ENCODE data around the gene MT1M. TPM values are rescaled to one million over a fixed set of nuclear protein-coding genes. Genes with fewer than 3 reads are reported as not detected.

MT1M gene
- total and polyA plus RNA-seq, 10 of the 15 experiments (the other 5 are each of a cell fraction or from before 2014, with no cell fraction given), result not detected

GRCh38 chr16:56672761-56673536, 40.5 kb downstream of the MT1M start:
- H3K79me2 ChIP-seq (ENCODE audit: control insufficient read depth, insufficient read depth, low read length), result no peaks in the 10 kb centered on the region
- ChIA-PET POLR2A (interaction anchor here (0.6 kb wide), 1 partner anchor 25 kb away, joined by 3 read pairs; no protein-coding TSS in a partner anchor), RAD21 (ENCODE audit: unreplicated experiment) (interaction anchor here (1.2 to 2.5 kb wide), 2 partner anchors 20 to 29 kb away, joined by 4 to 11 read pairs; no protein-coding TSS in a partner anchor), SMC1A (ENCODE audit: uncharacterized antibody, unreplicated experiment) (interaction anchor here (1.0 to 1.5 kb wide), 3 partner anchors 28 to 30 kb away, joined by 4 to 7 read pairs (median 5); no protein-coding TSS in a partner anchor), CTCF (interaction anchor here (1.1 to 2.6 kb wide), 2 partner anchors 29 to 69 kb away, joined by 6 to 28 read pairs; no protein-coding TSS in a partner anchor)
- H4K20me1 ChIP-seq (ENCODE audit: control insufficient read depth, insufficient read depth), result no peaks in the 10 kb centered on the region
- no peaks in the 10 kb centered on the region for H3K9me3 ChIP-seq (replicated peaks; ENCODE audit: control insufficient read depth, insufficient read depth, low read length)
- H3K27ac ChIP-seq (ENCODE audit: control insufficient read depth, insufficient read depth), result no peak overlapping the region
- DNase-seq (ENCODE audit: low read depth, low spot score), result no peak
- no peak overlapping the region for H3K4me3 ChIP-seq
- FAIRE-seq, result no peak
- no peak for ATAC-seq
- no peaks in the 10 kb centered on the region for H3K4me1 ChIP-seq (ENCODE audit: control insufficient read depth, insufficient read depth, low read length)
- WGBS (ENCODE audit: insufficient coverage, insufficient replicate concordance, low lambda C conversion rate, missing lambda C conversion rate), result 55% methylated on average over 11 of the region's 11 CpGs
- H3K27me3 ChIP-seq (replicated peaks in 1 of 2; ENCODE audit: control insufficient read depth in 2 of 2, insufficient read depth in 2 of 2, low read length in 1 of 2), result peaks cover 11 to 17% of the 10 kb centered on the region in 2 experiments
- no peak overlapping the region for H2AFZ ChIP-seq (ENCODE audit: control insufficient read depth, low read depth, low read length)
- H3K9ac ChIP-seq (ENCODE audit: control insufficient read depth, insufficient read depth, low read length), result no peak overlapping the region
- in situ Hi-C loops (cut with MboI), result no loop called here
- no peak overlapping the region for H3K4me2 ChIP-seq (ENCODE audit: control insufficient read depth, insufficient read depth)
- H3K36me3 ChIP-seq (ENCODE audit: control insufficient read depth in 2 of 2, insufficient read depth in 2 of 2, low read length in 1 of 2), result no peaks in the 10 kb centered on the region
- BruUV-seq (replicated peaks), result no TSS peak
- intact Hi-C loops (cut with micrococcal nuclease; ENCODE audit: unreplicated experiment), result no loop called here
- TF ChIP-seq REST (IDR thresholded peaks at IDR 0.05; ENCODE audit: low read depth, low read length) (no peak), ZNF274 (IDR thresholded peaks at IDR 0.05; ENCODE audit: insufficient read depth, insufficient read length) (no peak), GATAD2B (conservative IDR thresholded peaks at IDR 0.05; ENCODE audit: low read depth) (no peak), ZNF622 (IDR thresholded peaks at IDR 0.05) (no peak), RBBP5 (conservative IDR thresholded peaks at IDR 0.05) (no peak), STAT1 (conservative IDR thresholded peaks at IDR 0.05) (no peak), PAX5 (IDR thresholded peaks at IDR 0.05; ENCODE audit: borderline replicate concordance, low read depth, low read length) (no peak), ASH2L (IDR thresholded peaks at IDR 0.05; ENCODE audit: borderline replicate concordance, low read depth) (no peak), MYC (IDR thresholded peaks at IDR 0.05; ENCODE audit: insufficient read depth, insufficient read length, insufficient replicate concordance, low read length, severe bottlenecking) (no peak), BACH1 (IDR thresholded peaks at IDR 0.05; ENCODE audit: borderline replicate concordance) (no peak), MLLT1 (IDR thresholded peaks at IDR 0.05) (no peak), MXI1 (IDR thresholded peaks at IDR 0.05; ENCODE audit: low read depth, low read length) (no peak), PML (IDR thresholded peaks at IDR 0.05; ENCODE audit: low read length) (no peak)
- TF ChIP-seq, protein P1, sequence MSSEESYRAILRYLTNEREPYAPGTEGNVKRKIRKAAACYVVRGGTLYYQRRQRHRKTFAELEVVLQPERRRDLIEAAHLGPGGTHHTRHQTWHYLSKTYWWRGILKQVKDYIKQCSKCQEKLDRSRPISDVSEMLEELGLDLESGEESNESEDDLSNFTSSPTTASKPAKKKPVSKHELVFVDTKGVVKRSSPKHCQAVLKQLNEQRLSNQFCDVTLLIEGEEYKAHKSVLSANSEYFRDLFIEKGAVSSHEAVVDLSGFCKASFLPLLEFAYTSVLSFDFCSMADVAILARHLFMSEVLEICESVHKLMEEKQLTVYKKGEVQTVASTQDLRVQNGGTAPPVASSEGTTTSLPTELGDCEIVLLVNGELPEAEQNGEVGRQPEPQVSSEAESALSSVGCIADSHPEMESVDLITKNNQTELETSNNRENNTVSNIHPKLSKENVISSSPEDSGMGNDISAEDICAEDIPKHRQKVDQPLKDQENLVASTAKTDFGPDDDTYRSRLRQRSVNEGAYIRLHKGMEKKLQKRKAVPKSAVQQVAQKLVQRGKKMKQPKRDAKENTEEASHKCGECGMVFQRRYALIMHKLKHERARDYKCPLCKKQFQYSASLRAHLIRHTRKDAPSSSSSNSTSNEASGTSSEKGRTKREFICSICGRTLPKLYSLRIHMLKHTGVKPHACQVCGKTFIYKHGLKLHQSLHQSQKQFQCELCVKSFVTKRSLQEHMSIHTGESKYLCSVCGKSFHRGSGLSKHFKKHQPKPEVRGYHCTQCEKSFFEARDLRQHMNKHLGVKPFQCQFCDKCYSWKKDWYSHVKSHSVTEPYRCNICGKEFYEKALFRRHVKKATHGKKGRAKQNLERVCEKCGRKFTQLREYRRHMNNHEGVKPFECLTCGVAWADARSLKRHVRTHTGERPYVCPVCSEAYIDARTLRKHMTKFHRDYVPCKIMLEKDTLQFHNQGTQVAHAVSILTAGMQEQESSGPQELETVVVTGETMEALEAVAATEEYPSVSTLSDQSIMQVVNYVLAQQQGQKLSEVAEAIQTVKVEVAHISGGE (CRISPR knock-in tag; IDR thresholded peaks at IDR 0.05), result no peak
- TF ChIP-seq, protein P2, sequence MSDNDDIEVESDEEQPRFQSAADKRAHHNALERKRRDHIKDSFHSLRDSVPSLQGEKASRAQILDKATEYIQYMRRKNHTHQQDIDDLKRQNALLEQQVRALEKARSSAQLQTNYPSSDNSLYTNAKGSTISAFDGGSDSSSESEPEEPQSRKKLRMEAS (IDR thresholded peaks at IDR 0.05; ENCODE audit: low read depth, low read length), result no peak
